Fibroblast of pulmonary artery (primary cell): ENCODE results near the gene AP1S3.

Experiments used
- DNase-seq: peaks from one replicate; pipeline ENCODE4 v3.0.0-alpha.2; 2010; ENCODE audit warnings: low read depth
- H3K4me3 ChIP-seq: replicated peaks from 2 replicates; pipeline ENCODE4 v1.5.1; 2011; ENCODE audit warnings: low read depth, mild to moderate bottlenecking, control low read depth, low read length, moderate library complexity
- CTCF ChIP-seq: IDR thresholded peaks from 2 replicates; pipeline ENCODE4 v1.5.1; 2011; ENCODE audit warnings: mild to moderate bottlenecking, control low read depth, low read length, inconsistent platforms; ENCODE audit errors: missing control alignments

AP1S3 gene

GRCh38 chr2:223837287-223838061 lies at the start of gene AP1S3:
Gene AP1S3 (minus strand): TSS chr2:223837582. CDS start chr2:223837450, 132 bp downstream.
- TF ChIP-seq CTCF, result no peak
- H3K4me3 ChIP-seq, result peak within 1 kb of the TSS; percentile 60
- DNase-seq, result peak; percentile 47

- TF ChIP-seq CTCF, result no peak
- no peak for DNase-seq
- no peak overlapping the region for H3K4me3 ChIP-seq
Measured at GRCh38 chr2:223887127-223887526, 49.7 kb upstream of the AP1S3 start.

- no peak for TF ChIP-seq CTCF
- H3K4me3 ChIP-seq, result no peak overlapping the region
- DNase-seq, result no peak
Measured at GRCh38 chr2:223886726-223887125, 49.3 kb upstream of the AP1S3 start.

GRCh38 chr2:223884399-223884798 lies 47.0 kb upstream of the AP1S3 start:
- TF ChIP-seq CTCF, result no peak
- DNase-seq, result peak; percentile 40
- H3K4me3 ChIP-seq, result no peak overlapping the region

- no peak for TF ChIP-seq CTCF
- no peak for DNase-seq
- no peak overlapping the region for H3K4me3 ChIP-seq
Measured at GRCh38 chr2:223882715-223883114, 45.3 kb upstream of the AP1S3 start.

GRCh38 chr2:223880796-223881195 lies 43.4 kb upstream of the AP1S3 start:
- no peak overlapping the region for H3K4me3 ChIP-seq
- TF ChIP-seq CTCF, result no peak
- no peak for DNase-seq
